NCI-H146 treated with DMSO at 0.1 percent for 48 hours (cell line): ENCODE results near the gene TCFL5.

Experiments used
- DNase-seq: peaks from one replicate; lab custom pipeline; 2025; ENCODE audit not compliant: unreplicated experiment; lab: John Stamatoyannopoulos, UW

TCFL5 gene

DNA sequence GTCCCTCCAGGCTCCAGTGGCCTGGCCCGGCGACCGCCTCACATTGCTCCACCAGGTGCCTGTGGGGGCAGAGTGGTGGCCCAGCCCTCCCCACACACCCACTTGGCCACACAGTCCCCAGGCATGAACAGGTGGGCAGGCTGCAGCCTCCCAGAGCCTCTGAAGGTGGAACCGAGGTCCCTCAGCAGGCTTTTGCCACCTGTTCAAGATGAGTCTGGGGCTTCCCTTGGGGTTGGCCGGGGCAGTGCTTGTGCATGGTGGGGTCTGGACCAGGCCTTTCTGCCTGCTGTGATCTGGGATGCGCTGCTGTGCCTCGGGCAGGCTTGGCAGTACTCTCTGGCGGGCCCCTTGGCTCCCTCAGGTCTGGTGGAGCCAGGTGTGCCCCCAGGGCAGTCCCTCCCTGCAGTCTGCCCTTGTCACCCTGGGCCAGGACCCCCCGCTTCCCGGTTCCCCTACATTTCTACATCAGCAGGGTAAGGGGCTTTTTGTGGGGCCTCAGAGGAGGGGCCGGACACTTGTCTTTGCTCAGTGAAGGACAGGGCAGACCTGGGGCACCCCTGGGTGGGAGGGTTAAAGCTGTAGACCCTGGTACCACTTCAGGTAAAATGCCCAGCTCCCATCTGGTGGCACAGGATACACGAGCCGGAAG lies 47.4 kb downstream of the TCFL5 start:
- no peak for DNase-seq

DNA sequence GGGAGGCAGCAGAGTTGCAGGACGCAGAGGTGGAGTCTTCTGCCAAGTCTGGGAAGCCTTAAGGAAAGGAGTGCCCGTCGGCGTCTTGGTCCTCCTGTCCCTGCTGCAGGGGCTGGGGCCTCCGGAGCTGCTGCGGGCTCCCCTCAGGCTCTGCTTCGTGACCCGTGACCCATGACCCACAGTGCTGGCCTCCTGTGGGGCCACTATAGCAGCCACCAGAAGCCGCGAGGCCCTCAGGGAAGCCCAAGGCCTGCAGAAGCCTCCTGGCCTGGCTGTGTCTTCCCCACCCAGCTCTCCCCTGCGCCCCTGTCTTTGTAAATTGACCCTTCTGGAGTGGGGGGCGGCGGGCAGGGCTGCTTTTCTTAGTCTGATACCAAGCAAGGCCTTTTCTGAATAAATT lies 48.0 kb downstream of the TCFL5 start:
- DNase-seq, result no peak

DNA sequence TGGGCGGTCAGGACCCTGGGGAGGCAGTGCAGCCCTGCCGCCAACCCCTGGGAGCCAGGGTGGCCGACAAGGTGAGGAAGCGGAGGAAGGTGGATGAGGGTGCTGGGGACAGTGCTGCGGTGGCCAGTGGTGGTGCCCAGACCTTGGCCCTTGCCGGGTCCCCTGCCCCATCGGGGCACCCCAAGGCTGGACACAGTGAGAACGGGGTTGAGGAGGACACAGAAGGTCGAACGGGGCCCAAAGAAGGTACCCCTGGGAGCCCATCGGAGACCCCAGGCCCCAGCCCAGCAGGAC lies 48.8 kb downstream of the TCFL5 start:
- DNase-seq, result no peak

DNA sequence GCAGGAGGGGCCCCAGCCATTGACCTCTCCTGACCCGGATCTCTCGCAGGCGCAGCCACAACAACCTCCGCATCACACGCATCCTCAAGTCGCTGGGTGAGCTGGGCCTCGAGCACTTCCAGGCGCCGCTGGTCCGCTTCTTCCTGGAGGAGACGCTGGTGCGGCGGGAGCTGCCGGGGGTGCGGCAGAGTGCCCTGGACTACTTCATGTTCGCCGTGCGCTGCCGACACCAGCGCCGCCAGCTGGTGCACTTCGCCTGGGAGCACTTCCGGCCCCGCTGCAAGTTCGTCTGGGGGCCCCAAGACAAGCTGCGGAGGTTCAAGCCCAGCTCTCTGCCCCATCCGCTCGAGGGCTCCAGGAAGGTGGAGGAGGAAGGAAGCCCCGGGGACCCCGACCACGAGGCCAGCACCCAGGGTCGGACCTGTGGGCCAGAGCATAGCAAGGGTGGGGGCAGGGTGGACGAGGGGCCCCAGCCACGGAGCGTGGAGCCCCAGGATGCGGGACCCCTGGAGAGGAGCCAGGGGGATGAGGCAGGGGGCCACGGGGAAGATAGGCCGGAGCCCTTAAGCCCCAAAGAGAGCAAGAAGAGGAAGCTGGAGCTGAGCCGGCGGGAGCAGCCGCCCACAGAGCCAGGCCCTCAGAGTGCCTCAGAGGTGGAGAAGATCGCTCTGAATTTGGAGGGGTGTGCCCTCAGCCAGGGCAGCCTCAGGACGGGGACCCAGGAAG lies 49.3 kb downstream of the TCFL5 start:
- DNase-seq, result no peak

DNA sequence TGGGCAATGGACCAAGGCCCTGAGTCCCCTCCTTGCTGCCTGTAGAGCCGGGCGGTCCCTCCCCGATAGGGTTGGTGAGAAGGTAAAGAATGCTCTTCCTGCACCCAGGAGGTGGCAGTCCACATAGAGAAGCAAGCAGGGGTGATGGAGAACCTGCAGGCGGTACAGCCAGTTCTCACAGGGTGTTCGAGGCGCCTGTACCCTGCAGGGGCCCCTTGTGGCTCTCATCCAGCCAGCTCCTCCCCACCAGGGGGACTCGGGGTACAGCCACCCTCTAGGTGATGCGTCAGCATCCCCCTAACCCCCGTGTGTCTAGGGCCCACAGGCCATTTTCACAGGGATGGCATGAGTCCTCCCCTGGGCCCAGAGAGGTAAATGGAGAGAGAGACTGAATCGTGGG lies 49.9 kb downstream of the TCFL5 start:
- DNase-seq, result no peak

DNA sequence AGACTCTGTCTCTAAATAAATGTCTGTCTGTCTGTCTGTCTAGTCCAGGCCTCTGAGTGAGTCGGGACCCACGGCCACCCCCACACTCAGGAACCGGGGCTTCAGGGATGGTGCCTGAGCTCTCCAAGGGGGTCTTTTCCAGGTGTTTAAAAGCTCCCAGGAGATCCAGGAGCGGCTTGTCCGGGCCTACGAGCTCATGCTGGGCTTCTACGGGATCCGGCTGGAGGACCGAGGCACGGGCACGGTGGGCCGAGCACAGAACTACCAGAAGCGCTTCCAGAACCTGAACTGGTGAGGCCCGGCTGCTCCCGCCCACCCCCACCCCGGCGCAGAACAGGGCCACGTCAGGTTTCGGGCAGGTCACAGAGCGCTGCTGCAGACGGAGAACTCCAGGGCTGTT lies 50.3 kb downstream of the TCFL5 start:
- DNase-seq, result no peak

DNA sequence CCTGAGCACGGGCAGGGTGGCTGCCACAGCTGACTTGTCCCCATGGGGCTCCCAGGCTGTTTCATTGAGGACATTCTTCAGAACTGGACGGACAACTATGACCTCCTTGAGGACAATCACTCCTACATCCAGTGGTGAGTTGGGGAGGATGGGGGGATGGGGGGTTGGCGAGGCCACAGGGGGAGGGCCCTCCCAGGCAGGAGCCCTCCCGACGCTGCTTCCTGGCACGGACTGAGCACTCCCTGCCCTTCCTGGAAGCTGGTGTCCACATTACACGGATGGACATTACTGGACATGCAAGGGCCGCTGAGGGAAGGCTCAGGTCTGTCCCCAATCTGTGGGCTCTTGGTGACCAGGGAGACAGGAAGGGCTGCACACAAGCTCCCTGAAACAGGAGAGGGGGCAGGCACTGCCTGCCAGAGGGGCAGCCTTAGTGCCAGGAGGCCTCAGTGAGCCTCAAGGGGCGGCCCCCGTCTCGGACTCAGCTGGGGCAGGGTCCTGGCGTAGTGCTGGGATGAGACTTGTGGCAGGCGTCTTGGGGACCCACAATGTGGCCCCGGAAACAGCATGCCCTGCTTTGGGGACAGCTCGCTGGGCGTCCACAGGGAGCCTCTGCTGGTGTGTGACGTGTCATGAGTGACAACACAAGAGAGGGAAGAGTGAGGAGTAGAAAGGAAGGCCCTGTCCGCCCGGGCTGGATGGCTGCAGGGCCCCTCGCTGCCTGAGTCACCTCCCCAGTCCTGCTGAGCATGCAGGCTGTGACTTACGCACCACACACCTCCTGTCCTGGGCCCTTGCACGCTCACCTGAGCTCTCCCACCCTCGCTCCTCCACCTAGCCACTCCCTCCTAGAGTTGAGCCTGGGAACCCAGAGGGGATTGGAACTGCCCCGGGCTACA lies 51.8 kb downstream of the TCFL5 start:
- no peak for DNase-seq

DNA sequence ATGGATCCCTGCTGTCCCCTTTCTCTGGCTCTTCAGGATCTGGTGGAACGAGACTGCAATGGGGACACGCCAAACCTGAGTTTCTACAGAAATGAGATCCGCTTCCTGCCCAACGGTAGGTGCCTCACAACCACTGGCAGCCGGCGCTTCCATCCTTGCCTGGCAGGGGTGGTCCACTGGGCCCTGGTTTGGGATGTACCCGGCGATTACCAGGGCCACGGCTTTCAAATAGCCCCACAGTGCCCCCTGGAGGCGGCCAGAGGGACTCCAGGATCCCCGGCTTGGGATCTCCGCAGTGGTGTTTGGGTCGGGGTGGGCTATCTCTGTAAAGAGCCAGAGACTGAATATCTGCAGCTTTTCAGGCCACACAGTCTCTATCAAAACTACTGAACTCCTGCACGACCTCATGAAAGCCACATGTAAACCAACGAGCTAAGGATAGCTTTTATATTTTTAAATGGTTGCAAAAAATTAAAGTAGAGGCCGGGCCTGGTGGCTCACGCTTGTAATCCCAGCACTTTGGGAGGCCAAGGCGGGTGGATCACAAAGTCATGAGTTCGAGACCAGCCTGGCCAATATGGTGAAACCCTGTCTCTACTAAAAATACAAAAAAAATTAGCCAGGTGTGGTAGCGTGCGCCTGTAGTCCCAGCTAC lies 53.3 kb downstream of the TCFL5 start:
- no peak for DNase-seq

DNA sequence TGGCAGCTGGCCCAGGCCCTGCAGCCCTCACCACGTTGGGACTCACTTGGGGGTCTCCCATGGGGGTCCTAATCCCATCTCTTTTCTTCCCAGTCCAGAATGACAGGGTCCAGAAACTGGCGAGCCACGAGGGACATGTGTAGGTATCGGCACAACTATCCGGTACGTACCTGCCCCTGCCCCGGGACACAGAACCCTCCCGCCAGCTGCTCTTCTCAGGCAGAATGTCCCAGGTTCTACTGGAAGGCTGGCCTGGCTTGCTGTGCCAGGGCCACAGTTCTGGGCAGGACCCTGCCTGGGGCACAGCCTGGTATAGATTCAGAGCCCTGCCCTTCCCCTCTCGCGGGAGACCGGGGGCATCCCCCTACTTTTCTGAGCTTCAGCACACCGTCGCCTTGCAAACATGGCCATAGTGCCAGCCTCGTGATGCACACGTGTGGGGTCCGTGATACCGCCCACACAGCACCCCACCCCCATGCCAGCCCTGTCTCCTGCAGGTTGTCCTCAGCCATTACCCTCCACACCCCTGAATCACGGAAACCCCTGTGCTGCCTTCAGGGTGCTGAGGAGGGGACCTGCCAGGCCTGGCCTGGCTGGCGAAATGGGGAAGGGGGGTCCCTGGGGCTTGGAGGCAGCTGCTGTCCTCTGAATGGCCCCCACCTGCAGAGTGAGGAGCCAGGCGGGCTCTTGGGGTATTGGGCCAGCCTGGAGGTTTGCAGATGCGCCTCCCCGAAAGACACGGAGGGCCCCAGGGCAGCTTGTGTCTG lies 54.0 kb downstream of the TCFL5 start:
- no peak for DNase-seq

DNA sequence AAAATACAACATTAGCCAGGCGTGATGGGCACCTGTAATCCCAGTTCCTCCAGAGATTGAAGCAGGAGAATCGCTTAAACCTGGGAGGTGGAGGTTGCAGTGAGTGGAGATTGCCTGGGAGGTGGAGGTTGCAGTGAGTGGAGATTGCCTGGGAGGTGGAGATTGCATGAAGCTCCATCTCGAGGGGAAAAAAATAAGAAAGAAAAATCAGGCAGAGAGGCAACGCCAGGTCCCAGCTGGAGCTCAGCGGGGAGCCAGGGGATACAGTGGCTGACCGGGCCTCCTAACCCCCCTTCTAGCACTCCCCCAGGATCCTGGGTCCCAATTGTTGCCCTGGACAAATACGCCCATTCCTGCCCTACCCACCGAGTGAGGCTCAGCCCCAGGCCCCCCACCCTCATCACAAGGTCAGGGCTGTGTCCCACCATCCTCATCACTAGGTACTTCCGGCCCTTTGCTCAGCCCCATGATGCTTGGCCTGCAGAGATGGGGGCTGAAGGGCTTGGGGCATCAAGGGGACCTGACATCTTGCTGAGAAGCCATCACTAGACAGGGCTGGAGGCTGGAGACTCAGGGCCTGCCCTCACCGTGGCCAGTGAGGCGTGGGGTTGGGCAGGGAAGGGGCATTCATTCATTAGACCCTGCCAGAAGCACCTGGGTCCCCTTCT lies 55.1 kb downstream of the TCFL5 start:
- no peak for DNase-seq

DNA sequence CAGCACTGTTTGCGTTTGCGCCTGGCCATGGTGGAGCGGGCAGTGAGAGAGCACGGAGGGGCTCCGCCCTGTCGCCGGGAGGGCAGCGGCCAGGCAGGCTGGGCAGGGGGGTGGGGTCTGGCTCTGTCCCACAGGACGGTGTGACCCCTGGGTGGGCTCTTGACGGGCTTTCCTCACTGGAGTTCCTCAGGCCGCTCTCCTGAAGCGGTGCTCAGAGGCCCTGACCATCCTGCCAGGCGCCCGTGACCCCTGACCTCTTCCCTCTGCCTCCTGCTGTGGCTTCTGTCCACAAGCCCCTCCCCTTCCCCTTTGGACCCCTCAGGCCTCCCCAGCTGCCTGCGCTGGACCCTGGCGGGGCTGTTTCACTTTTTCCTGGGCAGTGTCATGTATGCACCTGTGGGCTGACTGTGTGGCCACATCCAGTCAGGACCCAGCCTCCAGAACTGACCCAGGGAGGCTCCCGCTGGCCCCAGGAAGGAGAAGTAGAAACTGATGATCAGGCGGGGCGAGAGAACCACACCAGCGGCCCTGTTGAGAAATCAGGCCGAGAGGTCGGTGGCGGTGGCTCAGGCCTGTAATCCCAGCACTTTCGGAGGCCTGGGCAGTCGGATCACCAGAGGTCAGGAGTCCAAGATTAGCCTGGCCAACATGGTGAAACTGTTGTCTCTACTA lies 55.8 kb downstream of the TCFL5 start:
- DNase-seq, result no peak

DNA sequence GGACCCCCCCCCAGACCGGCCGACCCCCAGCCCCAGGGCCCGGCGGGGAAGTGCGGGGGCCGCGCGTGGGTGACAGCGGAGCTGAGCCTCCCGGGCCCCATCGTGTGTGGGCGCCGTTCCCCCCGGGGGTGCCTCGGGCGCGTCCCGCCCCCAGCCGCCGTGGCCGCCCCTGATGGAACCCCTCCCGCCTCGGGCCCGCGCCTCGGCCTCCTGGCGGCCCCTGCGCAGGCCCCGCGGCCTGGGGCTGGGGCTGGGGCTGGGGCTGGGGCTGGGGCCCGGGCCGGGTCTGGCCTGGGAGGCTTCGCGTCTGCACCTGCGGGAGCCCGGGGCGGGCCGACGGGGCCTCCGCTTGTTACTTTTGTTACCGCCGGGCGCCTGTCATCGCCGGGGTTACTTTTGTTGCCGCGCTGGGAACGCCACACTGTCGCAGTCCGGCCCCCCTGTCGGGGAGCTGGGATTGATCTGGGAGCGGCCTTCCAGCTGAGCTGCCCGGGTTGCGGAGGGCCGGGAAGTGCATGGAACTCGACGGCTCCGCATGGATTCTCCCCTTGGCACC lies 56.4 kb downstream of the TCFL5 start:
- DNase-seq, result no peak

DNA sequence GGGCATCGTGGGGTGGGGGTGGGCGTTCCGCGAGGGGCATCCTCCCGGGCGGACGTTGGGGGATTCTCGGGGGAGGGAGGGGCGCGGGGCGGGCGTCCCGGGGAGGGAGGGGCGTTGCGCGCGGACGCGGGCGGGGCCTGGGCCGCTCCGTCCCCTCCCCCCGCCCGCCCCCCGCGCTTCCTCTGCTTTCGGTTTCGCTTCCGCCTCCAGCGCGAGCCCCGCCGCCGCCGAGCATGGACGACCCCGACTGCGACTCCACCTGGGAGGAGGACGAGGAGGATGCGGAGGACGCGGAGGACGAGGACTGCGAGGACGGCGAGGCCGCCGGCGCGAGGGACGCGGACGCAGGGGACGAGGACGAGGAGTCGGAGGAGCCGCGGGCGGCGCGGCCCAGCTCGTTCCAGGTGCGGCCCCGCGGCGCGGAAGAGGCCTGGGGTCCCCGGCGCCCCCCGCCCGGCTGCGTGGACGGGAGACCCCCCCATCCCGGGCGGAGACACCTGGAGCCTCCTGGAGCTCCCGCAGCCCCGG lies 56.9 kb downstream of the TCFL5 start, which contains the start of gene OGFR:
TSS of gene OGFR (plus strand) at position 209 of the 528 bp plus-strand sequence. CDS start at position 234, 25 bp downstream.
- peak; percentile 23 for DNase-seq

DNA sequence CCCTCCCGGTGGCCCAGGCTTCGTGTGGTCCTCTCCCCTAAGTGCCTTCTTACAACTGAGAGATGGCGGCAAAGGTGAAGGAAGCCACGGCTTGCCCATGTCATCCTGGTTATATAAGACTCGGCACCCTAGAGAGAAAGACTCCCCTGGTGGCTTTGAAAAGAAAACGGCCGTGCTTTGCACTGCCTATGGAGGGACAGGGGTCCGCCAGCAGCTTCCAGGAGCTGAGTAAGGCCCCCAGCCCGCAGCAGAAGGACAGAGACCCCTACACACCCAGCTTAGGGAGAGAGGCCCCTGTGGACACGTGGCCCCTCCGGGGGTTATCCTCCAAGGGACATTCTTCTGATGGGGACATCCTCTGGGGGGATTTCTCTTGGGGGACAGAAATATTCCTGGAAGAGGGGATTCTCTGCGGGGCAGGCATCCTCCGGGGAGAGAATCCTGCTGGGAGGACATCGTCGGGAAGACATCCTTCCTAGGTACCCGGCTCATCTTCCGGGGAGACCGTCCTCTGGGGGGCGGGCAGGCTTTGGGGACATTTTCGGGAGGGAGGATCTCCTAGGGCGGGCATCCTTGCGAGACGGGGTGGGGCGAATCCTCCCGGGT lies 57.5 kb downstream of the TCFL5 start:
- DNase-seq, result no peak

DNA sequence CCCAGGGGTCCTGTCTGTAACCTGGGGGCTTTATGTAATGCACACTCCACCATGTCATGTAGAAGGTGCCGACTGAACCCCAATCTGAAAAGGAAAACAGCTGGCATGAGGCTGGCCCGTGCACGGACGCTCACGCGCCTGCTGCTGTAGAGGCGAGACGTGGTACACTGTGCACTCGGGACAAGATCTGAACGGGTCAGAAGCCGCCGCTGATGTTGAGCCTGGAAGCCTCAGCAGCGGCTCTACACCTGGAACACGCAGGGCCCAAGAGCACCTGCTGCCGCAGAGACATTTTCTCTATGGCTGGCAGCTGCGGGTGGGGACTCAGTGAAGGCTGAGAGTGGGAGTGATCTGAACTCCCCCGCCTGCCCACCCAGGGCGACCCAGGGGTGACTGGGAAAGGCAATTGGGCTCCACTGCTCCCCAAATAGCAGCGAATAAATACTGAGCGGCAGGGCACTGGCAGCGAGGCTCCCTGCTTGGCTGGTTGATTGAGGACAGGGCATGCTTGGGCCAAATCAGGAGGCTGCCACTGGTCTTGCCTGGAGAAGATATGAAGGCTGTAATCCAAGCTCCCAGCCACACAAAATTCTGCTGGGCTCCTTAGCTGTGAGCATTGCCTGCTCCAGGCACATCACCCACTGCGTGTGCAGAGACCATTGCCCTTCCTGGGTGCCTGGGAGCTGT lies 59.5 kb downstream of the TCFL5 start:
- no peak for DNase-seq

DNA sequence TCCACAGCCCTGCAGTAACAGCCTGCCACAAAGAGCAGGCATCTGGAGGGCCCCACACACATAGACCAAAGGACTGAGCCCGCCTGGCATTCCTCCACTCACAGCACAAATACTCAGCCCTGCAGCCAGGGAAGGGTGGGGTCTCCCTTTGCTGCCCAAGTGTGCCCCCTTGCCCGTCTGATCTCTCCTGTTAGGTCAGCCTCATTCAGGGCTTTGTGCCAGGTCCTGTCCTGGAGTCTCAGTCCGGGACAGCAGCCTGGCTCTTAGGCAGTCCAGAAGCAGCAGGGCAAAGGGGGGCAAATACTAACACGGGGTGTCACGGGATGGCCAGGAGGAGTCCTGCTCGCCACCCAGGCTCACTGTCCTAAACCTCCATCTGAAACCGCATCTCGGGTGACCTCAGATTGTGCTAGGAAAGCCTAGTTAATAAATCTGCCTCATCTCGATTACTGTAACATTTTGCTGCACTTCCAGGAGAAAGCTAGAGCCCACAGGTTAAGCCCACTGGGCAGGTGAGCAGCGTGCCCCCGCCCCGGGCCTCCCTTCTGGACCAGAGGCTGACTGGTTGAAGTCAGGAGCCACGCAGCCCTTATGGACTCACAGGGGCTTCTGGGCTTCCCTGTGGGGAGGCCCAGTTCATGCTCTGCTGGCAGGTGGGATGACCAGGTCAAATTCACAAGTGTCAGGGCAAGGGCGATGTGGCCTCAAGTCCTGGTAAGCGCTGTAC lies 60.2 kb downstream of the TCFL5 start:
- no peak for DNase-seq
